Measurements from ENCODE around the gene NLRC5.

DNA sequence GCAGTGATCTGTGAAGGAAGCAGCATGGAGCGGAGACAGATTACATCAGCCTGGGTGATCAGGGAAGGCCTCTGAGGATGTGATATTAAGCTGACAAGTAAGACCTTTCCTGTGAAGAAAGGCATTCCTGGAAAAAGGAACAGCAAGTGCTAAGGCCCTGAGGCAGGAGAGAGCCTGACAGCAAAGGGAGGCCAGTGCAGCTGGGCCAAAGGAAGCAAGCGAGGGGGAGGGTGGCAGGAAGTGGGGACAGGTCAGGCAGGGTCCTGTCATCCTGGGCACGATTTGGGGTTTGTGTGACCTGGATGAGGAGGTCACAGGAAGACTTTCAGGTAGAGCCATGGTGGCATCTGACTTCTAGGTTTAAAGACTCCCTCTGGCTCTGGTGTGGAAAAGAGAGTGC is 115.3 kb downstream of the NLRC5 start:
- TF ChIP-seq, protein P1, sequence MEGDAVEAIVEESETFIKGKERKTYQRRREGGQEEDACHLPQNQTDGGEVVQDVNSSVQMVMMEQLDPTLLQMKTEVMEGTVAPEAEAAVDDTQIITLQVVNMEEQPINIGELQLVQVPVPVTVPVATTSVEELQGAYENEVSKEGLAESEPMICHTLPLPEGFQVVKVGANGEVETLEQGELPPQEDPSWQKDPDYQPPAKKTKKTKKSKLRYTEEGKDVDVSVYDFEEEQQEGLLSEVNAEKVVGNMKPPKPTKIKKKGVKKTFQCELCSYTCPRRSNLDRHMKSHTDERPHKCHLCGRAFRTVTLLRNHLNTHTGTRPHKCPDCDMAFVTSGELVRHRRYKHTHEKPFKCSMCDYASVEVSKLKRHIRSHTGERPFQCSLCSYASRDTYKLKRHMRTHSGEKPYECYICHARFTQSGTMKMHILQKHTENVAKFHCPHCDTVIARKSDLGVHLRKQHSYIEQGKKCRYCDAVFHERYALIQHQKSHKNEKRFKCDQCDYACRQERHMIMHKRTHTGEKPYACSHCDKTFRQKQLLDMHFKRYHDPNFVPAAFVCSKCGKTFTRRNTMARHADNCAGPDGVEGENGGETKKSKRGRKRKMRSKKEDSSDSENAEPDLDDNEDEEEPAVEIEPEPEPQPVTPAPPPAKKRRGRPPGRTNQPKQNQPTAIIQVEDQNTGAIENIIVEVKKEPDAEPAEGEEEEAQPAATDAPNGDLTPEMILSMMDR (IDR thresholded peaks at IDR 0.05; ENCODE audit: low read length): no peak
- TF ChIP-seq EZH2phosphoT487 (IDR thresholded peaks at IDR 0.05; ENCODE audit: low read length) (no peak), EZH2 (optimal IDR thresholded peaks at IDR 0.05; ENCODE audit: low read depth, low read length) (no peak)
